K562 (cell line): ENCODE measurements around the gene CHCHD6. TPM values are rescaled to one million over a fixed set of nuclear protein-coding genes. Genes with fewer than 3 reads are reported as not detected.

Source experiments
- ATAC-seq: fragments of 200-7000 bp; cut with Tn5 transposase; 3 replicates; pipeline ENCODE4 v1.9.1; 2020; ENCODE audit warnings: moderate library complexity
- BruUV-seq: library from RNA; stranded (reverse); fragments of 400-500 nt; replicated peaks from 2 replicates; lab custom pipeline; 2021; lab: Mats Ljungman, UMichigan
- CTCF ChIA-PET: fragments of 300-600 bp; formaldehyde crosslinking; extraction: SDS; loops from one replicate; lab custom pipeline; 2021; ENCODE audit warnings: low intra/inter-chr PET ratio; lab: Yijun Ruan, JAX
- POLR2A ChIA-PET: fragments of 300-600, 350-650 bp; sonication (Branson Sonifier 250); formaldehyde crosslinking; extraction: SDS; loops from one replicate; lab custom pipeline; 2021; ENCODE audit warnings: antibody characterized with exemption, inconsistent platforms; lab: Yijun Ruan, JAX
- DNase-seq, 4 experiments: peaks; one replicate each; pipeline versions ENCODE4 v3.0.0 to v3.0.0-alpha.2; 2011 to 2018; ENCODE audit warnings: low spot score in 3 of 4, mixed read lengths in 3 of 4; ENCODE audit errors: extremely low read depth in 1 of 4
- FAIRE-seq: peaks from 2 replicates; lab custom pipeline; 2011; peaks lifted over from hg19 to GRCh38; lab: Jason Lieb, UNC
- H2AFZ ChIP-seq: 2 replicates; pipeline ENCODE4 v1.6.0; 2011; ENCODE audit warnings: low read depth, low read length, control low read depth, inconsistent platforms
- H3K27ac ChIP-seq: fragments of 200-600 bp; 3 replicates; pipeline ENCODE4 v1.8.0; 2011; ENCODE audit warnings: low read depth, mild to moderate bottlenecking, control low read depth, inconsistent platforms, low read length, moderate library complexity, mixed read lengths; ENCODE audit errors: extremely low read depth
- H3K27me3 ChIP-seq, 2 experiments: fragments of 300-600 bp in 1 of 2; 2 replicates in 1 of 2; 3 replicates in 1 of 2; pipeline versions ENCODE4 v1.6.0 to v1.8.0; 2011; ENCODE audit warnings: inconsistent platforms in 2 of 2, low read length in 2 of 2, mild to moderate bottlenecking in 1 of 2, mixed read lengths in 1 of 2, moderate library complexity in 1 of 2; ENCODE audit not compliant: control insufficient read depth in 2 of 2, insufficient read depth in 2 of 2
- H3K36me3 ChIP-seq: fragments of 300-600 bp; 3 replicates; pipeline ENCODE4 v1.8.0; 2011; ENCODE audit warnings: mild to moderate bottlenecking, low read length, inconsistent platforms; ENCODE audit not compliant: control insufficient read depth, insufficient read depth
- H3K4me1 ChIP-seq, 2 experiments: fragments of 200-600 bp in 1 of 2; replicated peaks in 1 of 2; 2 replicates in 1 of 2; 3 replicates in 1 of 2; pipeline versions ENCODE4 v1.5.1 to v1.8.0; 2011; ENCODE audit warnings: inconsistent platforms in 2 of 2, low read length in 2 of 2, mild to moderate bottlenecking in 1 of 2, mixed read lengths in 1 of 2, moderate library complexity in 1 of 2; ENCODE audit not compliant: control insufficient read depth in 2 of 2, insufficient read depth in 2 of 2
- H3K4me2 ChIP-seq: 2 replicates; pipeline ENCODE4 v1.6.1; 2011; ENCODE audit warnings: low read length, control low read depth, inconsistent platforms, mixed read lengths; ENCODE audit not compliant: insufficient read depth
- H3K4me3 ChIP-seq: fragments of 200-600 bp; sonication (generic), shearing (Covaris generic); 2 replicates; pipeline ENCODE4 v1.5.1; 2016; ENCODE audit warnings: control low read depth, inconsistent platforms
- H3K79me2 ChIP-seq: fragments of 200-600 bp; 3 replicates; pipeline ENCODE4 v1.8.0; 2011; ENCODE audit warnings: low read length, inconsistent platforms; ENCODE audit not compliant: control insufficient read depth, insufficient read depth
- H3K9ac ChIP-seq, 2 experiments: 2 replicates each; pipeline versions ENCODE4 v1.6.0 to v1.6.1; 2011; ENCODE audit warnings: low read depth in 2 of 2, low read length in 2 of 2, control low read depth in 1 of 2, inconsistent platforms in 1 of 2, mild to moderate bottlenecking in 1 of 2, mixed read lengths in 1 of 2; ENCODE audit not compliant: insufficient read depth in 1 of 2
- H3K9me1 ChIP-seq: one replicate; pipeline ENCODE4 v1.6.0; 2011; ENCODE audit warnings: inconsistent platforms, mild to moderate bottlenecking, low read length, moderate library complexity; ENCODE audit not compliant: control insufficient read depth, insufficient read depth
- H3K9me3 ChIP-seq: replicated peaks from 2 replicates; pipeline ENCODE4 v1.5.1; 2011; ENCODE audit warnings: low read depth, low read length, inconsistent platforms; ENCODE audit not compliant: control insufficient read depth, insufficient read depth
- H4K20me1 ChIP-seq: replicated peaks from 2 replicates; pipeline ENCODE4 v1.6.1; 2011; ENCODE audit warnings: low read length, inconsistent platforms, mixed read lengths; ENCODE audit not compliant: control insufficient read depth, insufficient read depth
- ELF2 ChIP-seq: fragments of 250-450 bp; sonication (Bioruptor Pico); IDR thresholded peaks from 2 replicates; pipeline ENCODE4 v1.5.0; 2021; ENCODE audit warnings: mild to moderate bottlenecking
- HNRNPL ChIP-seq: fragments of 200-400 bp; formaldehyde crosslinking; IDR thresholded peaks from 2 replicates; pipeline ENCODE4 v1.6.1; 2017; ENCODE audit warnings: low read depth, mild to moderate bottlenecking, low read length
- PHF8 ChIP-seq: fragments of 200-600 bp; sonication (generic); IDR thresholded peaks from 2 replicates; pipeline ENCODE4 v1.6.1; 2012; ENCODE audit warnings: mixed run types, mild to moderate bottlenecking, inconsistent platforms, low read length, moderate library complexity, borderline replicate concordance
- RB1 ChIP-seq: fragments of 450-650 bp; IDR thresholded peaks from 2 replicates; pipeline ENCODE4 v1.6.1; 2017; ENCODE audit warnings: low read depth, mild to moderate bottlenecking
- SMAD4 ChIP-seq: fragments of 250-450 bp; sonication (Bioruptor Pico); conservative IDR thresholded peaks from 2 replicates; pipeline ENCODE4 v1.8.0; 2021; ENCODE audit warnings: inconsistent platforms, mild to moderate bottlenecking, moderate library complexity
- TCF7L2 ChIP-seq: fragments of 150-350 bp; IDR thresholded peaks from 2 replicates; pipeline ENCODE4 v1.6.1; 2016; ENCODE audit warnings: low read depth, mild to moderate bottlenecking, low read length, moderate library complexity
- ZFX ChIP-seq: sonication (generic); formaldehyde crosslinking; IDR thresholded peaks from 2 replicates; pipeline ENCODE4 v1.8.0; 2022; ENCODE audit warnings: mild to moderate bottlenecking, missing genetic modification reagents, moderate library complexity
- ZNF280A ChIP-seq: fragments of 450-650 bp; IDR thresholded peaks from 2 replicates; pipeline ENCODE4 v1.6.1; 2018; ENCODE audit warnings: mild to moderate bottlenecking, low read depth; ENCODE audit not compliant: partially characterized antibody
- WGBS: fragments of 100-300 bp; shearing (Covaris generic); methylation state at CpG from one replicate; pipeline ENCODE4 v1.1.6; 2016; ENCODE audit warnings: low coverage, mixed read lengths; ENCODE audit not compliant: insufficient coverage; ENCODE audit errors: missing lambda C conversion rate; 5-methylcytosine and 5-hydroxymethylcytosine counted together
- in situ Hi-C: fragments of 300-500 bp; cut with MboI; formaldehyde crosslinking; loops from 4 replicates; pipeline ENCODE4 v1.15.0; 2018; ENCODE audit warnings: inconsistent platforms, mixed read lengths
- intact Hi-C: fragments of 100-400 bp; cut with micrococcal nuclease; formaldehyde crosslinking; loops from 2 replicates; pipeline ENCODE4 v1.14.2; 2022
- polyA plus RNA-seq, 8 experiments: library from polyadenylated mRNA; depleted of rRNA in 4 of 8; stranded (reverse) in 5 of 8; unstranded in 3 of 8; fragments of >200 nt; fragmentation: Nextera tagmentation in 2 of 8; fragmentation: Illumina TruSeq in 1 of 8; extraction: Ambion mirVana in 2 of 8; extraction: Trizol in 1 of 8; gene quantifications; 2 replicates each; pipeline versions ENCODE4 v1.2.1 to v1.2.3, GENCODE V29; 2011 to 2014; ENCODE audit warnings: inconsistent platforms in 1 of 8, missing spikeins in 1 of 8
- total RNA-seq, 7 experiments: library from RNA; depleted of rRNA in 6 of 7; stranded (reverse); fragments of >200 nt in 6 of 7; fragmentation: Illumina TruSeq in 2 of 7; extraction: Trizol in 2 of 7; gene quantifications; 2 replicates each; pipeline versions ENCODE4 v1.2.1 to v1.2.3, GENCODE V29; 2011 to 2021; ENCODE audit warnings: low replicate concordance in 1 of 7
- TF ChIP-seq, protein P1 (sequence below): fragments of 200-800 bp; sonication (Bioruptor generic); IDR thresholded peaks from 2 replicates; pipeline ENCODE4 v1.6.1; 2017; ENCODE audit warnings: missing genetic modification characterization, missing compliant biosample characterization
- TF ChIP-seq, protein P2 (sequence below), 2 experiments: IDR thresholded peaks; 2 replicates each; pipeline ENCODE4 v1.6.1; 2011; ENCODE audit warnings: borderline replicate concordance in 1 of 2, control low read depth in 1 of 2, low read depth in 1 of 2, low read length in 1 of 2, mild to moderate bottlenecking in 1 of 2, mixed read lengths in 1 of 2, moderate library complexity in 1 of 2; ENCODE audit not compliant: insufficient read depth in 1 of 2, insufficient read length in 1 of 2, poor library complexity in 1 of 2, severe bottlenecking in 1 of 2; ENCODE audit errors: extremely low read depth in 1 of 2

The CHCHD6 gene
- total and polyA plus RNA-seq, 9 of the 15 experiments (the other 6 are each of a cell fraction or from before 2014, with no cell fraction given): 4.6 to 18.6 (median 10.9) TPM

- peak; percentile 70; the same call in 1 of the 2 replicates for TF ChIP-seq PHF8
Measured at GRCh38 chr3:126703512-126704493, at the start of gene CHCHD6 (continued).

GRCh38 chr3:126654571-126655383 is 49.3 kb upstream of the CHCHD6 start, which contains the start of gene TXNRD3:
Gene TXNRD3, minus strand, starts transcription at chr3:126655124.
- 10% methylated on average over 31 of the region's 102 CpGs for WGBS
- H2AFZ ChIP-seq: peak within 1 kb of the TSS; percentile 76
- BruUV-seq: no TSS peak
- peaks cover 0 to 8% of the 10 kb centered on the region in 2 experiments; a peak in 2 of 5 replicates for H3K4me1 ChIP-seq
- FAIRE-seq (no peak), ATAC-seq (peak; percentile 95), DNase-seq (peak; percentile 58 to 71 (median 70))
- peak within 1 kb of the TSS; percentile 37 for H3K4me3 ChIP-seq
- peak within 1 kb of the TSS; percentile 65 for H3K4me2 ChIP-seq
- no peaks in the 10 kb centered on the region for H3K79me2 ChIP-seq
- ChIA-PET CTCF (no interaction called here), POLR2A (interaction anchor here (0.5 to 0.6 kb wide), 3 partner anchors 11 to 451 kb away, joined by 3 to 5 read pairs (median 4); no protein-coding TSS in a partner anchor)
- H3K9ac ChIP-seq: peak within 1 kb of the TSS; percentile 55 to 87
- no peaks in the 10 kb centered on the region for H4K20me1 ChIP-seq
- H3K9me1 ChIP-seq: no peaks in the 10 kb centered on the region
- intact Hi-C loops (no loop called here), in situ Hi-C loops (no loop called here)
- H3K27ac ChIP-seq: peak within 1 kb of the TSS; percentile 48; the same call in 1 of the 3 replicates
- no peaks in the 10 kb centered on the region for H3K36me3 ChIP-seq
- H3K9me3 ChIP-seq: no peaks in the 10 kb centered on the region
- H3K27me3 ChIP-seq: peaks cover 0 to 13% of the 10 kb centered on the region in 2 experiments; a peak in 2 of 5 replicates
- TF ChIP-seq ZNF280A: no peak
- TF ChIP-seq ZFX (CRISPR knock-in tag): peak; percentile 66
- TF ChIP-seq ELF2 (CRISPR knock-in tag): no peak
- TF ChIP-seq, protein P1, sequence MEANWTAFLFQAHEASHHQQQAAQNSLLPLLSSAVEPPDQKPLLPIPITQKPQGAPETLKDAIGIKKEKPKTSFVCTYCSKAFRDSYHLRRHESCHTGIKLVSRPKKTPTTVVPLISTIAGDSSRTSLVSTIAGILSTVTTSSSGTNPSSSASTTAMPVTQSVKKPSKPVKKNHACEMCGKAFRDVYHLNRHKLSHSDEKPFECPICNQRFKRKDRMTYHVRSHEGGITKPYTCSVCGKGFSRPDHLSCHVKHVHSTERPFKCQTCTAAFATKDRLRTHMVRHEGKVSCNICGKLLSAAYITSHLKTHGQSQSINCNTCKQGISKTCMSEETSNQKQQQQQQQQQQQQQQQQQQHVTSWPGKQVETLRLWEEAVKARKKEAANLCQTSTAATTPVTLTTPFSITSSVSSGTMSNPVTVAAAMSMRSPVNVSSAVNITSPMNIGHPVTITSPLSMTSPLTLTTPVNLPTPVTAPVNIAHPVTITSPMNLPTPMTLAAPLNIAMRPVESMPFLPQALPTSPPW: 0 out of 2 replicates have a peak, but pooled peaks have one; percentile 29
- TF ChIP-seq TCF7L2: no peak
- TF ChIP-seq, protein P2, sequence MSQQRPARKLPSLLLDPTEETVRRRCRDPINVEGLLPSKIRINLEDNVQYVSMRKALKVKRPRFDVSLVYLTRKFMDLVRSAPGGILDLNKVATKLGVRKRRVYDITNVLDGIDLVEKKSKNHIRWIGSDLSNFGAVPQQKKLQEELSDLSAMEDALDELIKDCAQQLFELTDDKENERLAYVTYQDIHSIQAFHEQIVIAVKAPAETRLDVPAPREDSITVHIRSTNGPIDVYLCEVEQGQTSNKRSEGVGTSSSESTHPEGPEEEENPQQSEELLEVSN (IDR thresholded peaks at IDR 0.05; ENCODE audit: borderline replicate concordance in 1 of 2, extremely low read depth in 1 of 2, insufficient read depth in 1 of 2, insufficient read length in 1 of 2, low read depth in 1 of 2, low read length in 1 of 2, poor library complexity in 1 of 2, severe bottlenecking in 1 of 2): peak in 1 of 2 experiments; percentile 65
- TF ChIP-seq SMAD4 (CRISPR knock-in tag): 0 out of 2 replicates have a peak, but pooled peaks have one; percentile 21
- 0 out of 2 replicates have a peak, but pooled peaks have one; percentile 22 for TF ChIP-seq HNRNPL
- 0 out of 2 replicates have a peak, but pooled peaks have one; percentile 20 for TF ChIP-seq RB1
